Peyer's patch (tissue), 4 donors: Measurements from ENCODE around the gene CNTN2.

Source experiments
- POLR2A ChIP-seq, 2 donors: fragments of 450-650 bp; IDR thresholded peaks; one replicate each; pipeline ENCODE4 v1.5.1; 2017; ENCODE audit warnings: antibody characterized with exemption in 2 of 2, mild to moderate bottlenecking in 2 of 2, moderate library complexity in 2 of 2
- TF ChIP-seq, protein P1 (sequence below), 6 experiments: fragments of 450-650 bp in 4 of 6; fragments of 200-600 bp in 2 of 6; sonication (generic) in 1 of 6; IDR thresholded peaks; one replicate each; pipeline ENCODE4 v1.5.1; 2017 to 2019; ENCODE audit warnings: antibody characterized with exemption in 6 of 6, mild to moderate bottlenecking in 3 of 6, moderate library complexity in 1 of 6

DNA sequence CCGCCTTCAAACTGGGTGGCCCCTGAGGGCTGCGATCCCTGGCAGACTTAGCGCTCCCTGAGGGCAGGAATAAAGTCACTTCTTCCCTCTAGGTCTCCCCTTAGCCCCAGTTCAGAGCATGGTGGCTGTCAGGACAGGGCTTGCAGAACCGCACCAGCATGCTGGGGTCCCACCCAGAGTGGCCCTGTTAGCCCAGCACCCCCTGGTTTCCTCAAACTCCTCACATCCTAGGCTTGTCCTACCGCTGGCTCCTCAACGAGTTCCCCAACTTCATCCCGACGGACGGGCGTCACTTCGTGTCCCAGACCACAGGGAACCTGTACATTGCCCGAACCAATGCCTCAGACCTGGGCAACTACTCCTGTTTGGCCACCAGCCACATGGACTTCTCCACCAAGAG is 15.8 kb downstream of the CNTN2 start:
- TF ChIP-seq, protein P1, sequence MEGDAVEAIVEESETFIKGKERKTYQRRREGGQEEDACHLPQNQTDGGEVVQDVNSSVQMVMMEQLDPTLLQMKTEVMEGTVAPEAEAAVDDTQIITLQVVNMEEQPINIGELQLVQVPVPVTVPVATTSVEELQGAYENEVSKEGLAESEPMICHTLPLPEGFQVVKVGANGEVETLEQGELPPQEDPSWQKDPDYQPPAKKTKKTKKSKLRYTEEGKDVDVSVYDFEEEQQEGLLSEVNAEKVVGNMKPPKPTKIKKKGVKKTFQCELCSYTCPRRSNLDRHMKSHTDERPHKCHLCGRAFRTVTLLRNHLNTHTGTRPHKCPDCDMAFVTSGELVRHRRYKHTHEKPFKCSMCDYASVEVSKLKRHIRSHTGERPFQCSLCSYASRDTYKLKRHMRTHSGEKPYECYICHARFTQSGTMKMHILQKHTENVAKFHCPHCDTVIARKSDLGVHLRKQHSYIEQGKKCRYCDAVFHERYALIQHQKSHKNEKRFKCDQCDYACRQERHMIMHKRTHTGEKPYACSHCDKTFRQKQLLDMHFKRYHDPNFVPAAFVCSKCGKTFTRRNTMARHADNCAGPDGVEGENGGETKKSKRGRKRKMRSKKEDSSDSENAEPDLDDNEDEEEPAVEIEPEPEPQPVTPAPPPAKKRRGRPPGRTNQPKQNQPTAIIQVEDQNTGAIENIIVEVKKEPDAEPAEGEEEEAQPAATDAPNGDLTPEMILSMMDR (IDR thresholded peaks at IDR 0.05), result no peak
- TF ChIP-seq POLR2A (IDR thresholded peaks at IDR 0.05), result no peak
